Heart right ventricle (tissue), 16 donors: Measurements from ENCODE around the gene ZNF319. TPM values are rescaled to one million over a fixed set of nuclear protein-coding genes. Genes with fewer than 3 reads are reported as not detected.

Source experiments
- ATAC-seq, 8 donors: fragments of 200-7000 bp; cut with Tn5 transposase; one replicate each; pipeline ENCODE4 v1.9.1; 2020; ENCODE audit warnings: mild to moderate bottlenecking in 8 of 8, moderate library complexity in 8 of 8, moderate number of reproducible peaks in 1 of 8
- DNase-seq, 2 donors: peaks; one replicate each; pipeline ENCODE4 v3.0.0-alpha.2; 2020
- H3K27ac ChIP-seq, 10 donors: fragments of 200-600 bp; sonication (generic) in 2 of 10; one replicate each; pipeline versions ENCODE4 v1.5.0 to v1.8.0; 2020 to 2022; ENCODE audit warnings: mild to moderate bottlenecking in 3 of 10
- H3K27me3 ChIP-seq, 7 donors: fragments of 200-600 bp; one replicate each; pipeline ENCODE4 v1.8.0; 2021 to 2022; ENCODE audit warnings: mild to moderate bottlenecking in 2 of 7
- H3K36me3 ChIP-seq, 9 donors: fragments of 200-600 bp; sonication (generic) in 1 of 9; one replicate each; pipeline versions ENCODE4 v1.5.0 to v1.8.0; 2020 to 2022; ENCODE audit warnings: mild to moderate bottlenecking in 2 of 9
- H3K4me1 ChIP-seq, 9 donors: fragments of 200-600 bp; sonication (generic) in 1 of 9; one replicate each; pipeline versions ENCODE4 v1.5.0 to v1.8.0; 2020 to 2022; ENCODE audit warnings: mild to moderate bottlenecking in 4 of 9
- H3K4me3 ChIP-seq, 10 donors: fragments of 200-600 bp; sonication (generic) in 2 of 10; one replicate each; pipeline versions ENCODE4 v1.5.0 to v1.8.0; 2020 to 2022; ENCODE audit warnings: mild to moderate bottlenecking in 7 of 10, moderate library complexity in 2 of 10
- H3K9me3 ChIP-seq, 11 donors: fragments of 200-600 bp in 10 of 11; sonication (generic) in 2 of 11; one replicate each; pipeline versions ENCODE4 v1.5.0 to v1.8.0; 2013 to 2022; ENCODE audit warnings: mild to moderate bottlenecking in 2 of 11, control low read depth in 1 of 11, moderate library complexity in 1 of 11
- WGBS, 2 donors: extraction: QIAGEN DNeasy Blood & Tissue Kit; methylation state at CpG; one replicate each; pipeline ENCODE4 v1.1.7; 2013; ENCODE audit warnings: inconsistent platforms in 1 of 2; 5-methylcytosine and 5-hydroxymethylcytosine counted together
- intact Hi-C, 10 donors: fragments of 100-400 bp; cut with DNase I; formaldehyde crosslinking; loops; one replicate each; pipeline versions ENCODE4 v1.11.1 to v1.14.2; 2022
- polyA plus RNA-seq, 2 donors: library from polyadenylated mRNA; stranded (reverse); fragments of 200-250 nt; gene quantifications; one replicate each; pipeline ENCODE4 v1.2.3, GENCODE V29; 2013
- total RNA-seq, 10 donors: library from RNA; stranded (reverse); fragmentation: NEBNext Ultra II Directional in 3 of 10; extraction: Animal tissue kit (Norgen Biotek cat#: 25700) in 3 of 10; gene quantifications; one replicate each; pipeline versions ENCODE4 v1.2.1 to v1.2.4, GENCODE V29; 2021 to 2023
- TF ChIP-seq, protein P1 (sequence below), 9 donors: fragments of 200-600 bp; sonication (generic) in 2 of 9; IDR thresholded peaks; one replicate each; pipeline versions ENCODE4 v1.5.0 to v1.8.0; 2021 to 2022; ENCODE audit warnings: antibody characterized with exemption in 9 of 9, mild to moderate bottlenecking in 5 of 9, moderate library complexity in 1 of 9
- donor health status: Arrhythmogenic right ventricular cardiomyopathy.
- donor health status: ischemic (EF 13 %, LVEDD 7.1; RV severe dilation, severe dysfunction).
- donor health status: healthy with polysubstance abuse.
- donor health status: DM: no; HTN: yes; CAD: no.
- donor health status: DM: no; HTN: no; CAD: no.
- donor health status: ischemic (EF 25% LVEDD 6.9; RV normal size, moderate dysfunction).
- donor health status: ischemic (EF 25% LVEDD 5.7; RV mildly dilated, moderate dysfunction).
- donor health status: healthy.
- donor health status: DM: yes; HTN: yes; CAD: no.
- donor health status: Ischemic cardiomyopathy.
- donor health status: ischemic (EF 35%, LVEDD 5.7; RV mildly dilated, moderate dysfunction).
- donor health status: nonischemic (EF 11% LVEDD 7.7; RV severe dilation, severe dysfunction).
- donor health status: DM: yes; HTN: yes; CAD: no.
- donor health status: PGD.
- donor health status: ischemic (EF 29% LVEDD 5.4; RV normal size, mild dysfunction).
- donor health status: nonischemic (EF 23%, LVEDD 6.1; RV moderate dilation, normal function).

Gene ZNF319
- total and polyA plus RNA-seq, 12 donors = 3.5 to 11.3 (median 7.5) TPM

DNA sequence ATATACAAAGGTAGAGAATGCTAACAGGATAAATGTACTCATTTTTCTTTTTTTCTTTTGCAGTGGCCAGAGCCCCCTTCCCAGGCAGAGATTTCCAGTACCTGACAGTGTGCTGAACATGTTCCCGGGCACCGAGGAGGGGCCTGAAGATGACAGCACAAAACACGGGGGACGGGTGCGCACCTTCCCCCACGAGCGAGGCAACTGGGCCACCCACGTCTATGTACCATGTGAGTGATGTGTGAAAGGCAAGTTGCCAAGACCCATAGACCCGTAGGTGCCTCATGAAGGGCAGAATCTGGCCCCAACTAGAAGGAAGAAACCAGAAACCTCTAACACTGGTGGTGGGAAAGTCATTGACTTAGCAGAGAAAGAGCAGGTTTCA lies 1.9 kb upstream of the ZNF319 start:
- no peak for ATAC-seq
- Histone ChIP-seq H3K36me3 (peaks cover 0 to 54% (median 10%) of the 10 kb centered on the region in 9 donors), H3K9me3 (no peaks in the 10 kb centered on the region), H3K27me3 (no peaks in the 10 kb centered on the region), H3K4me1 (peaks cover 6 to 53% (median 33%) of the 10 kb centered on the region in 9 donors), H3K27ac (no peak overlapping the region), H3K4me3 (no peak overlapping the region)
- 79 to 84% methylated on average over 9 of the region's 9 CpGs for WGBS, 2 donors
- DNase-seq = no peak
- TF ChIP-seq, protein P1, sequence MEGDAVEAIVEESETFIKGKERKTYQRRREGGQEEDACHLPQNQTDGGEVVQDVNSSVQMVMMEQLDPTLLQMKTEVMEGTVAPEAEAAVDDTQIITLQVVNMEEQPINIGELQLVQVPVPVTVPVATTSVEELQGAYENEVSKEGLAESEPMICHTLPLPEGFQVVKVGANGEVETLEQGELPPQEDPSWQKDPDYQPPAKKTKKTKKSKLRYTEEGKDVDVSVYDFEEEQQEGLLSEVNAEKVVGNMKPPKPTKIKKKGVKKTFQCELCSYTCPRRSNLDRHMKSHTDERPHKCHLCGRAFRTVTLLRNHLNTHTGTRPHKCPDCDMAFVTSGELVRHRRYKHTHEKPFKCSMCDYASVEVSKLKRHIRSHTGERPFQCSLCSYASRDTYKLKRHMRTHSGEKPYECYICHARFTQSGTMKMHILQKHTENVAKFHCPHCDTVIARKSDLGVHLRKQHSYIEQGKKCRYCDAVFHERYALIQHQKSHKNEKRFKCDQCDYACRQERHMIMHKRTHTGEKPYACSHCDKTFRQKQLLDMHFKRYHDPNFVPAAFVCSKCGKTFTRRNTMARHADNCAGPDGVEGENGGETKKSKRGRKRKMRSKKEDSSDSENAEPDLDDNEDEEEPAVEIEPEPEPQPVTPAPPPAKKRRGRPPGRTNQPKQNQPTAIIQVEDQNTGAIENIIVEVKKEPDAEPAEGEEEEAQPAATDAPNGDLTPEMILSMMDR (IDR thresholded peaks at IDR 0.05) = no peak
- intact Hi-C loops = loop anchor here in 6 of 10 donors (2.0 to 10.0 kb wide), 8 partner anchors 100 to 428 kb away; partner anchors contain the start of gene KIFC3 (in 1 of the 6)

DNA sequence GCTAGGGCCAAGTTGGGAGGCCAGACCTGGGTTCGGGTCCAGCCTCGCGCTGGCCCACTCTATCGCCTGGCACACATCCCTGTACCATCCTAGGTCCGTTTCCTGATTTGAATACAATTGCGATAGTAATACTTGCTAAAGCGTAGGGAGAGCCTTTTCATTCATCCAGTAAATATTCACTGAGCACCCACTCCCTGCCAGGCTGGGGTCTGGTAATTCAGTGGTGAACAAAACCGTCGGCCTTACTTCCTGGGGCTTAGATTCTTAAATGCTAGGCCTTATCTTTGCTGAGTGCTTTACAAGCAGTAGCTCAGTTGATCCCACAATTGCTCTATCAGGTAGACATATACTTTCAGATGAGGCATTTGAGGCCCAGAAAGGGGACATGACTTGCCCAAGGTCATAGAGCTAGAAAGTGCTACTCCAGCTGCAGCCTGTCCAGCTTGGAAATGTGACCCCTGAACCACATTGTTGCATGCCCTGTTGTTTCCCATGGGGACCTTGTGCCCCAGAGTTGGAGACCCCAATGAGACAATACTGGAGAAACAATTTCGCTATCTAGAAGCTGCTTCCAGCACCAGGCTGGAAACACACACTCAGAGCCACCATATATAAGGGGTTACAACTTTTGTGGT lies 1.4 kb upstream of the ZNF319 start:
- no peaks in the 10 kb centered on the region for H3K9me3 ChIP-seq
- DNase-seq = no peak
- ATAC-seq = no peak
- 37 to 39% methylated on average over 10 of the region's 10 CpGs for WGBS, 2 donors
- H3K4me1 ChIP-seq = peaks cover 6 to 53% (median 33%) of the 10 kb centered on the region in 9 donors
- intact Hi-C loops = loop anchor here in 8 of 10 donors (2.0 to 10.0 kb wide), 13 partner anchors 95 to 427 kb away; partner anchors contain the start of gene KIFC3 (in 2 of the 8)
- H3K4me3 ChIP-seq = peak overlapping the region; percentile 57 to 97 (median 72)
- no peaks in the 10 kb centered on the region for H3K27me3 ChIP-seq
- TF ChIP-seq, protein P1 (IDR thresholded peaks at IDR 0.05) = no peak
- H3K36me3 ChIP-seq = peaks cover 0 to 54% (median 15%) of the 10 kb centered on the region in 9 donors
- peak overlapping the region in 9 of 10 donors; percentile 86 to 97 (median 93) for H3K27ac ChIP-seq

DNA sequence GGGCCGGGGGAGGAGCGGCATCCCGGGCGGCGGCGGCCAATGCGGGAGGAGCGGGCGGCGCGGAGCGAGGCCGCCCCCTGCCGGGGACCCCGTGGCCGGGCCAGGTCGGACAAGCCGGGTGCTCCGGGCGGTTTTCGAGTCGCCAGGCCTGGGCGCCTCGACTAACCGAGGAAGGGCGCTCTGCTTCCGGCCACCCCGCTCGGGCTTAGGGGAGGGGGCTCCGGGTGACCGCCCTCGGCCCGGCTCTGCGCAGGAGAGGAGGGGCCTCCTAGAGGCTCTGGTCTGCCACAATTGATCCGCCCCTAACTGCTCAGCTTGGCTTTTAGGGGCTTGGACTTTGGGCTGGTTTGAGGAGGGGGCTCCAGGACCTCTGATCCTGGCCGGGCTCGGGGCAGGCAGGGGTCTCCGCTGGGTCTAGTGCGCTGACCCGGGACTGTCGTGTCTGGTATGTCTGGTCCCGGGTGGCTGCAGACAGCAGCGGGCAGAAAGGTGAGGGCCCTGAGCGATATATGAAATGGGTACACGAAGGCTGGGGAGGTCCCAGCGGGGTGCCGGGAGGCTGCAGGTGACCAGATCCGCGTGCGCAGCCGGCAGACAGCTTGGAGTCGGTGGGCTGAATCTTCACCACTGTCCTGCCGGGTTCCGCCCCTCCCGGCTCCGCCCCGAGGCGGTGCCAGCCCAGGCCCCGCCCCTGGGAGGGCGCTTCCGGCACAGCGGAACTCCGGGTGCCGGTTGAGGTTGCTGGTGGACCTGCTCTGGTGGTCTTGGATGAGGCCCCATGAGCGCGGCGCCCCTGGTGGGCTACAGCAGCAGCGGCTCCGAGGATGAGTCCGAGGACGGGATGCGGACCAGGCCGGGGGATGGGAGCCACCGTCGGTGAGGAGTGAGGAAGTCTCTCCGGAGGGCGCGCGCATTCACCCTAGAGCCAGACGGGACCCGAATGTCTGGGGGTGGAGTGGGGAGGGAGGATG lies 519 bp upstream of the ZNF319 start, which contains the start of gene USB1:
Gene USB1 (plus strand): TSS at position 702 of the 971 bp plus-strand sequence. CDS start 77 bp downstream, at position 779.
- intact Hi-C loops = loop anchor here in 8 of 10 donors (1.0 to 10.0 kb wide), 14 partner anchors 94 to 426 kb away; partner anchors contain the start of gene KIFC3 (in 2 of the 8)
- H3K4me3 ChIP-seq = peak within 1 kb of the TSS; percentile 57 to 97 (median 72)
- H3K27ac ChIP-seq = peak within 1 kb of the TSS; percentile 86 to 97 (median 92)
- 0 to 1% methylated on average over 56 to 81 of the region's 81 CpGs for WGBS, 2 donors
- H3K27me3 ChIP-seq = no peaks in the 10 kb centered on the region
- no peaks in the 10 kb centered on the region for H3K9me3 ChIP-seq
- ATAC-seq (peak; percentile 92 to 98 (median 95)), DNase-seq (peak; percentile 86 to 92)
- H3K36me3 ChIP-seq = peaks cover 0 to 54% (median 18%) of the 10 kb centered on the region in 9 donors
- TF ChIP-seq, protein P1 (IDR thresholded peaks at IDR 0.05) = peak; percentile 58 to 91 (median 80)
- peaks cover 6 to 53% (median 33%) of the 10 kb centered on the region in 9 donors for H3K4me1 ChIP-seq
